ENCODE data around the gene RGS6.

RGS6 gene

DNA sequence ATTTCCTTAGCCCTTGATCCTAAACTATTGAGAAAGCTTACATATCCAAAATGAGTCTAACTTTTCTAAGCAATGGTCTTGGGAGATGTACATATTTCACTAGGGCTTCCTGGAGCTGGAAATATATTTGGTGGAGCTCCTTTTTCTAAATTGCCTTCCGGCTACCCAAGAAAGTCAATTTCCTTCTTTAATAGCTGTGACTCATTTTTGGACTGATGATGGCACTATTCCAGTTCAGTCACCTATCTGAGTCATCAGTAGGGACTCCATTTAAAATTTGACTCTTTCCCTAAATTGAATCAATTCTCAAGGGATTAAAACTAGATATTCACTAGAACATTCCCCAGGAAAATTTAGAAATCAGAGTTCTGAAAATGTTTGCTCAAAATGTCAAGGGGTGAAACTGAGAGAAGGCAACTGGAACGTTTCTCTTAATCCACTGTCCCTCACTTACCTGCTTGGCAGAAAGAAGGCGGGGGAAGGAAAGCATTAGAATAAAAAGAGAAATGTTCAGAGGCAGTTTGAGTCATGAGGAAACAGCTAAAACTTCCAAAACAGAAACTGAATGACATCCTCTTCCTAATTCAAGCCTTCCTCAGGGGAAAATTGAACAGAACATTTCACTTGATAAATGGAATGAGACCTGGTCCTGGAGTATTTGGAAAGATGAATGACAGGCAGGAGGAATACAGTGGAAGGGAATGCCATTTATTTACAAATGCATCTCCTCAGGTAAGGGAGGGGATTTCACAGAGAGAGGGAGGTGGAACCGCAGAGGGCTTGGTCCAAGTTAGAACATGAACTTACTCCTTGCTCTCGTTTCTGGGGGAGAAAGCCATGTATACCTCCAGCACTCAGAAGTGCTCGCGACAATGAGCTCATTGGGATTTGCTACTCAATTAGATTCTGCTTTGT is 91.2 kb downstream of the RGS6 start:
- no peak for DNase-seq

DNA sequence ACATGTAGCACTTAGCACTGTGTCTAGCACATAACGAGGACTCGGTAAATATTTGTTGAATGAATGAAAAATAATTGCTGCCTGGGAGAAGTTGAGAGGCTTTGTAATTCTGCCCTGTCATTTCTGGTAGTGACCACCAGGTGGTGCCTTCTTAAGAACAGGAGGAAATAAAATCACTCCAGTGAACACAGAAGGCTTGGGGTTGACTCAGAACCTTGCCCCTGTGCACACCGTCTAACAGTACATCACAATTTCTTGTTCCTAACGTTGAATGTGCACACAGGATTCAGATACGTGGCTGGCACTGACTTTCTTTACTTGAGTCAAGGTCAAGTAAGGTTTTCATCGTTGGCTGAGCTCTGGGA is 91.8 kb downstream of the RGS6 start:
- DNase-seq, result no peak

DNA sequence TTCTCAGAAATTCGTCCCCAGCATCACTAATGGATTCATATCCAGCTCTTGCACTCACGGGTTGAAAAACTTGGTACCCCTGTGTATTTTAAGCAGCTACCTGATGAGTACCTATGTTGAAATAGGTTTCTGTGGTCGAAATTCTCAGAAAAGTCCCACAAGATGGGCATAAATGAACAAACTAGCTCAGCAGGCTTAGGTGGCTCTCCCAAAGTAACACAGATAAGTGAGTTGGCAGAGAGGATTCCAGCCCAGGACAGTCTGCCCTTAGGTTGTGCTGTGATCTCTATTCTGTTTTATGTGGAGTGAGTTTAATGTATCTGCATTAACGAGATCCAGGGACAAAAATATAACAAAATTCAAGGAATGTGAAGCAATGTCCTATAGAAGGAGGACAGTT is 92.3 kb downstream of the RGS6 start:
- DNase-seq, result no peak

DNA sequence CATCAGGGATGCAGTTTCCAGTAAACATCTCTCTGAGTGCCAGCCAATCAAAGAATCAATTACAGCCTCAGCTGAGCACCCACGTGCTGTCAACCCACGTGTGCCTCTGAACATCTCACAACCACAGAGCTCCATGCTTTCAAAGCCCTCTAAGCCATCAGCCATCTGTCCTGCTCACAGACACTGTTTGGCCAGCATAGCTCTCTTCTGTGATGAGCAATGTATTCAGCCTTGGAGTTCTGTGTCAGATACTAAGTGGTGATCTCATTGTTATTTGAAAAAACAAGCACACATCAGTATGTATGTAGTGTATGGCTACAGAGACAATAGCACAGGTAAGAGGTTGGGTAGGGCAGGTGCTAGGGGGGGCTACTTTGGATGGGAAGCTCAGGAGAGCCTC is 94.3 kb downstream of the RGS6 start:
- DNase-seq, result no peak

DNA sequence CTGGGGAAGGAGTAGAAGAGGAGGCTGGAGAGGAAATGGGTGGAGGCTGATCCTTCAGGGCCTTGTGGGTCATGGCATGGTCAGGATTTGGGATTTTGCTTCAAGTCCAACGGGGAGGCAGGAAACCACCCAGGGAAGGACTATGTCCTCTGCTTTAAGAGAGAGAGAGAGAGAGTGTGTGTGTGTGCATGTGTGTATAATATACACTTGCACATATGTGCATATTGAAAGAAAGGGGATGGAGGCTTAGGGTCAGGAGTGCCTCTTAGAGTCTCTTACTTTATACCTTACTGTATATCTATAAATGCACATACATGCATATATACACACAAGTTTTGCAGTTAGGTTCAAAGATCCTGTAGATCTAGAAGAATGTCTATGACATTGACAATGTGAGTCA is 94.8 kb downstream of the RGS6 start:
- DNase-seq, result no peak

DNA sequence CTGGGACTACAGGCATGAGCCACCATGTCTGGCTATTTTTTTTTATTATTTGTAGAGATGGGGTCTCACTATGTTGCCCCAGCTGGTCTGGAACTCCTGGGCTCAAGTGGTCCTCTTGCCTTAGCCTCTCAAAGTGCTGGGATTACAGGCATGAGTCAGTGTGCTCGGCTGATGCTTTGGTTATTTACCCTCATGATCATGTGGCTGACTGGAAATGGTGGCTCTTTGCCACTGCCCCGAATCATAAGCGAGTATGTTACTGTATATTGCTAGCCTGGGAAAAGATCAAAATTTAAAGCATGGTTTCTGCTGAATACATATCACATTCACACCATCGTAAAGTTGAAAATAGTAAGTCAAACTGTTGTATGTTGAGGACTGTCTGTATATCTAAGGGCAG is 101.1 kb downstream of the RGS6 start:
- no peak for DNase-seq

DNA sequence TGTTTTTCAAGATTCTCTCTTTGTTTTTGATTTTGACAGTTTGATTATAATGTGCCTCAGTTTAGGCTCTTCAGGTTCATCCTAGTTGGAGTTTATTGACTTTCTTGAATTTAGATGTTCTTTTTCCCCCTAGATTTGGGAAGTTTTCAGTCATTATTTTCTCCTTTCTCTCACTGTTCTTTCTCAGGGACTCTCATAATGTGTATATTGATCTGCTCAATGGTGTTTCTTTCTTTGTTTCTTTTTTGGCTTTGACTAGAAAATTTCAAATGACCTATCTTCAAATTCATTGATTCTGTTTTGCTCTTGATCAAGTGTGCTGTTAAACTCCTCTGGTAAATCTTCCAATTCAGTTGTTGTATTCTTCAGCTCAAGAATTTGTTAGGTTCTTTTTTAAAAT is 108.3 kb downstream of the RGS6 start:
- DNase-seq, result no peak

DNA sequence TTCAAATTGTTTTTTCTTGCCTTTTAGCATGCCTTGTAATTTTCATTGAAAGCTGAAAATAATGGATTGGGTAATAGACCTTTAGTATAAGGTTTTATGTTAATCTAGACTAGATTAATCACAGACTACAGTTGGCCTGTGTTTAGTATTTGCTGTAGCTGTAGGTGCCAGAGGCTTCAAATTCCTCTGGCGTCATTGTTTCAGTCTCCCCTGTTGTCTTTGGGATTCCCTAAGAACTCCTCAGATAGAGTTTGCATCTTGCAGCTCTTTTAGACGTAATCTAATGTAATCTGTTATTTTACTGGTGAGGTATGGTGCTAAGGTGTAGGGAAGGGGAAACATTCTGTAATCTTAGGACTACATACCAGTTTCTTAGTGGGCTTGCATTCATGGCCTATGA is 113.0 kb downstream of the RGS6 start:
- no peak for DNase-seq

DNA sequence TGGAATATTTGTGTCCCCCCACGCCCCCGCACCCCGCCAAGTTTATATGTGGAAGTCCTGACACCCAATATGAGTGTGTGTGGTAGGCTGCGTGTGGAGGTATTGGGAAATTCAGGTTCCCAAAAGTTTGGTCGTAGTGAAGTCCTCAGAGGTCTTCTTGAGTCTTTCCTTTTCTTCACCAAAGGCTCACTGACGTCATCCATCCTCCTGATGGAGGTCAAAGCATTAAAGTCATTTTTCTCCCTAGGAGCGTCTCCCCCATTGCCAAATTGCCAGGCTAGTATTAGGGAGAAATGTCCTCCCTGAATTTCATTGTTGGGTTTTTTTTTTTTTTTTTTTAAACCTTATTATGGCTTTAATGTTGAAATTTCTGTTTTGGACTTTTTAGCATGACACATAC is 113.7 kb downstream of the RGS6 start:
- no peak for DNase-seq

DNA sequence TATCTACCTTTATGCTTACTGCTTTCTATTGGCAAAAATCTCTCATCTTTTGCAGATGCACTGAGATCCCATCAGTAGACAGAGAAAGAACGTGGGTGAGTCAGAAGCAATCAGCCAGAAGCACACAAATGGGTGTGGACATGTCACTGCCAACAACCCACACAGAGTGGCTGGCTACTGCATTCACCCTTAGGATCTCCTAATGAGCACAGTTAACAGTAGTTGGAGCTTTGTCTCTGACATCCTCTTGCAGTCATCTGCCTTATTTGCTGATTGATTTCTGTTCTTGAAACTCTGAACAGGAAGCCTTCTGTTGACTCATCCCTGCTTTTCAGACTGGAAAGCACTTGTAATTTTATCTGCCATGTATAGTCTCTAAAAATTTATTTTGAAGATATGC is 117.2 kb downstream of the RGS6 start:
- no peak for DNase-seq

DNA sequence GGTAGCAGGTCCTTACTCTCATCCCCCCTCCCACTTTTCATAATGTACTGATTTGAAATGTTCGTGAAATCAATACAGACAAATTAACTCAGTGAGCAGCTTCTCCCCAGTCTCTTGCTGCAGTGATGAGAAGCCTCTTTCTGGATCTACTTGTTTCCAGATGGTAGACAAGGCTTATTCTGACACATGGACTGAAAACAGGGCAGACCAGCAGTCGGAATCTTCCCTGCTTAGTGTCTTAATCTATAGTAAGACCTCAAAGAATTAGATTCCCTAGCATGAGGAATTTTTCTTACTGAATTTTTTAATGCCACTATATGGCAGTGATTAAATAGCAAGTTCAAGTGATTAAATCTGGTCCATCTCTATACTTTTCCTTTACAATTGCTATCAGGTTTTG is 120.1 kb downstream of the RGS6 start:
- no peak for DNase-seq

DNA sequence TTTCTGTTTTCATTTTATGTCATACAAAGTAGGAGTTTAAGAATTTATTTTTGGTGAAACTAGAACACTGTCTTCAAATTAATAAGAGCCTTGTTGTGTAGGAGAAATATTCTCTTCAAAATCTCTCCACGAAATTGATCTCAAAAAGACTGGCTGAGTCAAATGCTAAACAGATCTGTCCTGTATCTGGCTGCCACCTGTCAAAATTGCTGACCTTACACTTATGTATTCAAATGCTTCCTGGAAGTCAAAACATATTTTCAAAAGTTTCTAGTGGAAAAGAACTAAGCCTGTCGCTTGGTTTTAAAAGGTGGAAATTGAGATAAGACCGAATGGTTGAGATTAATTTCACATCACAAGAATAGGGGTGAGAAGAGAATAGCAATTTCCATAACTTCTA is 121.4 kb downstream of the RGS6 start:
- DNase-seq, result no peak

DNA sequence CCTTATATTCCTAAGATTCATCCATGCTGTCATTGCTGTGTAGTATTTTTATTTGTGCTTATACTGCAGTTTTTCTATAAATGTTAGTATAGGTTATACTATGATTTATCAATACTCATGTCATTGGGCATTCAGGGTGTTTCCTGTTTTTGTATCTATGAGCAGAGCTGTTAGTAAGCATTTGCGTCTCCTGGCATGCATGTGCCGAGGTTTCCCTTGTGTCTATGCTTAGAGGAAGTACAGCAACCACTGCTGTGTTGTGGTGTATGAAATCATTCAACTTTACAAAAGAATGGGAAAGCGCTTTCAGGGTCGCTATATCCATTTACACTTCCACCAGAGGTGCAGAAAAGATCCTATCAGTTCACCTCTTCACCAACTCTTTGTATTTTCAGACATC is 122.7 kb downstream of the RGS6 start:
- DNase-seq, result no peak

DNA sequence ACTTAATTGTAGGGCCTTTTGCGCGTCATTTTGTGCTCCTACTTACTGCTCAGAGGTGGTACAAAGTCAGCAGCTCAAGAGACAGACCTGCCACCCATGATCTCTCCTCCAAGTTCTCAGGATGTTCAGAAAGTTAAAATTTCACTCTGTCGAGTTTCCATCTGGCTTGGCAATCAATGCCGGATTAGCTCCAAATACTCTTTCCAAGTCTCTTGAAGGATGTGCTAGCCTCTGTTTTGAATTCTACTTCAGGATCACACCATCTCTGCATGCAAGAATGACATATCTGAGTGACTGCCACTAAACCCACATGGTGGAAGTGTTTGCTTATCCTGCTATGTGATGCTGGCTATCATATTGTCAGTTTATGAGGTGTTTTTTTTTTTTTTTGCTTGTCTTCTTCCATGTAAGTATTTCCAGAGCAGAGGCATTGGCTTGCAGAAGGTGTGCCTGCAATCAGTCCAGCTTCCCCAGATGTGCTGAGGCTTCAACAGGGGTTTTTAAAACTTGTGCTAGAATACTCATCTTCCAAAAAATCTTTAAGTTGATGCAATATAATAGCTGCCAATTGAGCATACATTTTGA is 125.6 kb downstream of the RGS6 start:
- DNase-seq, result no peak

DNA sequence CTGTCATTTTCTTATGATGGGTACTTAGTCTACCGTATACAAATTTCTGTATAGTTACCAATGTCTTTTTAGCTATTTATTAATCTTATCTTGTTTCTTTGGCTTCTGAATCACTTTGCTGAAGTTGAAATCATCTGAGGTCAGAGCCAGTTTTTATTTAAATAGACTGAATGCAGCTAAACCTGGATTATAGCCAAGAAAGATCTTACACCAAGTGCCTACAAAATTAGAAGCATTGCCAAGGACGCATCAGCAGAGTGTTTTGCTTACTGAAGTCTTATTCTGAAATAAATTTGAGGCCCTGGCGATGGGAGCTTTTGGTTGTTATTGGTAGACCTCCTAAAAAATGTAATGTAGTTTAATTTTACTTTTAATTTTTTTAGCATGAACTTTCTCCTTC is 128.2 kb downstream of the RGS6 start:
- peak; percentile 2 for DNase-seq

DNA sequence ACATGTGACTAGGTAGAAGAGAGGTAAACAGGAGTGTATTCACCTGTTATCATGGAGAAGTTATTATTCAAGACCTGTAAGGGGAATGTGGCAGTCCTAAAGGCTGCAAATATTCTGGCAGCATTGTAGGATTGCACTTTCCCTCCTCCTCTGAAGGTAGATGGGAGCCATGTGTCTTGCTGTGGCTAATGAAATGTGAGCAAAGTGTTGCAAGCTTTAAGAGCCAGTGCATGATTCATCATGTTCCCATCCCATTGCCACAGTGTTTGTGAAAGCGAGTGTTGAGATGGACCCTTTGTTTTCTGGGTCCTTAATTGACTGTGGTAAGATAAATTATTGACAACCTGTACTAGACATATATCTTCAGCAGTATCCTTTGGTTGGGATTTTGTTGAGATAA is 128.7 kb downstream of the RGS6 start:
- no peak for DNase-seq

DNA sequence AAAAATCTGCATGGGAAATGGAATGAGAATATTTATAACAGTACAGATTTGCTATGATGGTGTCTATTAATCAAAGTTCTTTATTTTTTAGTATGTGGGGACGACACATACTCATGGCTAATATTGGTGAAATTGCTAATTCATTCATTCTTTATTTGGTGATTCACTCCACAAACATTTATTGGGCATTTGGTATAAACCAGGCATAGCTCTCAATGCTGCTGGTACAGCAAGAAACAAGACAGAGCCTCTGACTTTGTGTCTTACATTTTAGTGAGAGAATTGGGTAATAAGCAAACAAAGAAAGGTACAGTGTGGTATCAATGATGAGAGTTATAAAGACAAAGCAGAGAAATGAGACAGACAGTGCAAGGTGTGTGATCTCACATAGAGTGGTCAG is 129.5 kb downstream of the RGS6 start:
- no peak for DNase-seq

DNA sequence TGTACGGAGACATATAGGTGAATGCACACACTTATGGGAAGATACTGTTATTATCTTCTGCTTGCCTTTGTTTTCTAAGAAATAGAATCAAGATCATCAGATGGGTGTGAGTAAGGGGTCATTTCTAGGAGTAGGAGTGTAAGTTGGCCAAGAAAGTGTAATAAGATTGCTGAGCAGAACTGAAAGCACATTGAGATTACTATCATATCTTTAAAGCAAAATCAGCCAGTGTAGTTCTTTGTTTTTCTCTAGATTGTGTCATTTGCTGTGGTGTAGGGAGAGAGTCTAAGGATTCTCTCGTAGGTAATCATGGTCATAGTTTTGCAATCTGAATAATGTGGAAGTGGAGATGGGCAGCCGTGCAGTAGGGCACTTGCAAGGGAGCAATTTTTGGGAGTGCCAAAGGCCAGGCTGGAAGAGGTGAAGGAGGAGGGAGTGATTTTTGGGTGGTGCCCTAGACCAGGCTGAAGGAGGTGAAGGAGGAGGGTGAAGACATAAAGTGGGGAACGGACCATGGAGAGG is 131.6 kb downstream of the RGS6 start:
- DNase-seq, result no peak

DNA sequence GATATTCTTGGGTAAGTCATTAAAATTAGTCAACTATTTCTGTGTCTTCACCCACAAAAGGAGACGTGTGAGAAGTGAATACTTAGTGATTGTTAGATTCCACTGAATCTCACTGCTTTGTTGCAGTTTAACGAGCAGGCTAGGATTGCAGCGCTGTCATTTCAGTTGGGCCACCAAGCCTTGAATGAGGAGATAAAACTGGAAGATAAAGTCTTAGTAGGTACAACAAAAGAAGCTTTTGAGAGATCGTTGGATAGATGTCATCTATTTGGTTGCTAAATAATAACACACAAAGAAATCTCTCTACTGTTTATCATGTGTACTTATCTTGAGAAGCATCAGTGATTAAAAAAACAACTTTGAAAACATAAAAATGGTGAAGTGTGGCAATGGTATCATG is 132.3 kb downstream of the RGS6 start:
- DNase-seq, result no peak

DNA sequence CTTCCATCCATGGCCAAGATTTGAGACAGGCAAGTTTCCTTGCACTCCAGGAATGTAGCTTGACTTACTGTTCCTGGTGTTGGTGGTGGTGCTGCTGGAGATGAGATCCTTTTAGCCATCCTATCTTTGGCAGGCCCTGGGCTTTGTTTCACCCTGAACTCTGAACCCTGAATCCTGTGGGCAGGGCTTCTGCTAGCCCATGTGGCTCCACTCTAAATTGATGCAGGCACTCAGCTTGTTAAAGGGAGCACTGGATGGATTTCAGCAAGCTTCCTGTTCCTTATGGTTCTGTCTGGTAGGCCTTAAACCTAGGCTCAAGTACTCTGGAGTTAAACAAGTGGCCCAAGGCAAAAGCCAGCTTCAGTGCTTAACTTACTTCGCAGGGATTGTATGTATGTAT is 138.2 kb downstream of the RGS6 start:
- DNase-seq, result no peak

DNA sequence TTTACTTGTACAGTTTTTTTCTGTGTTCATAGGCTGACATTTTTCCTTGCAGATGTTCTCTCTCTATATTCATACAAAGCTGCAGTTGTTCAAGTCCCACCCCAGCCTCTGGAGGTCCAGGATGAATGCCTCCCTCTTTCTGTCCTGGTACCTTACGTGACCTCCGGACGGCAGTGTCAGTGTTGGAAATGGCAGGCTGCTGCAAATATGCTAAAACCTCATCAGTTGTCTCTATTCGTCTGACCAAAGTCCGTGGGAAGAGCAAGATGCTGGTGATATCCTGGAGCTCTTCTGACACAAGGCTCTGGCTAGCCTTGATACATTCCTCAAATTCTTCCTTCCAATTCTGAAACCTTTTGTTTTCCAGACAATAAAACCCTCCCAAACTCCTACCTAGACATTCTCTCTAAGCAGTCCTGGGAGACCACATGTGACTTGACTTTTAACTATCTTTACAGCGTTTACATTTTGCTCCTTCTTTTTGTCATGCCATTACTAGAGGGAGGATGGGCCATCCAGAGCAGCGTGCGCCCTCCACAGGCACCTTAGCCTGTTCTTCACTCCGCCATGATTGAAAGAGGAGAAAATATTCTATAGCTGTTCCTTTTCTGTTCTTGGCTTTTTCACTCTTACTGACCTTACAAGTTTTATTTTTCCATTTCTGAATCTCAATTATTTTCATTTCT is 143.6 kb downstream of the RGS6 start:
- DNase-seq, result no peak

DNA sequence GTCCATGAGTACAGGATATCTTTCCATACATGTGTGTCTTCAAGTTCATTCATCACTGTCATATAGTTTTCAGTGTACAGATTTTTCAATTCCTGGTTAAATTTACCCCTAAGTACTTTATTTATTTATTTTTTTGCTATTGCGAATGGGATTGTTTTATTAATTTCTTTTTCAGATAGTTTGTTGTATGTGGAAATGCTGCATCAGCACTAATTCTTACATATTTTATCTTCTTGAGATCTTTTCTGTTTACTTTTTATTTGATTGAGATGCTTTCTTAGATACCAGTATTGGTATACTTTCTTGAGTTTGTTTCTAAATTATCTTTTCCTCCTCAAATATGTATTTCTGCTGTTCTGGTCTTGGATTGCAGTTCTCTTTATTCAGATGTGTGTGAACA is 148.9 kb downstream of the RGS6 start:
- DNase-seq, result no peak

DNA sequence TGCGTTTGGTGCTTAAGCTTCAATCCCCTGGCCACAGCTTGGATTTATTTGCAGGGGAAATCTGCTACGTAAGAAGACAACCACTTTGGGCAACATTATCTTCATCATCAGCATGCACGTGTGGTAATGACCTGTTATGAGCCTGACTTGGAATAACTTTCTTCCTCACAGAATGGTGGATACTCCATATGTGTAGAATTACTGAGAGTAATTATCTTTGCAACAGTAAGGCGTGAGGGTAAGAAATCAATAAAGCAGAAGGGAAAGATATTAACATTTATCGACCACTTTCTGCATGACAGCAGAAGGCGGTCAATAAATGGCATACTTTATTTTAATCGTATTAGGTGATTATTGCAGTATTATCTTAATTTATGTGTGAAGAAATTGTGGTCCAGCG is 152.7 kb downstream of the RGS6 start:
- no peak for DNase-seq

DNA sequence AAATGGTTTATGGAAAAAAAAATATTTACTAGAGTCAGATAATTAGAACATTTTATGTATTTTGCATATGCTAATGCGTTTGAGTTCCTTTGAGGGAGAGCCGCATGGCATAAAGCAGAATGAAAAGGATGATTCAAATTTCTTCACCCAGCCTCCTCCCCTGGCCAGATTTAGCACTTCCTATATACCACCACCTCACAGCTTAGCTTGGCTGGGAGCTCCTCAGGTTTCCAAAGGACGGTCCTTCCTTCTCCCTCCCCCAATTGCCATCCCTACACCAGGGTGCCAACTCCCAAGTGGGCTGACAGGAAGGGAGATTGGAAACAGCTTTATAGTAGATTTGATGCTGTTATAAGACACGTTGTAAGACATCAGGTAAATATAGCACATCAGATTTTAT is 157.4 kb downstream of the RGS6 start:
- no peak for DNase-seq
